Suprapubic skin (tissue), 4 donors: ENCODE data around the gene KRTAP19-6.

Source experiments
- EP300 ChIP-seq: sonication (generic); formaldehyde crosslinking; IDR thresholded peaks from one replicate; pipeline ENCODE4 v1.6.1; 2017; ENCODE audit warnings: antibody characterized with exemption
- POLR2A ChIP-seq, 2 donors: fragments of 450-650 bp; IDR thresholded peaks; one replicate each; pipeline ENCODE4 v1.6.1; 2017; ENCODE audit warnings: antibody characterized with exemption in 2 of 2, mild to moderate bottlenecking in 2 of 2, moderate library complexity in 2 of 2
- POLR2AphosphoS5 ChIP-seq, 3 donors: sonication (generic); formaldehyde crosslinking; IDR thresholded peaks; one replicate each; pipeline ENCODE4 v1.6.1; 2017; ENCODE audit warnings: antibody characterized with exemption in 3 of 3
- TF ChIP-seq, protein P1 (sequence below), 2 donors: fragments of 200-600 bp in 1 of 2; fragments of 450-650 bp in 1 of 2; sonication (generic) in 1 of 2; IDR thresholded peaks; one replicate each; pipeline ENCODE4 v1.5.1; 2016 to 2019; ENCODE audit warnings: antibody characterized with exemption in 2 of 2, mild to moderate bottlenecking in 1 of 2, moderate library complexity in 1 of 2

DNA sequence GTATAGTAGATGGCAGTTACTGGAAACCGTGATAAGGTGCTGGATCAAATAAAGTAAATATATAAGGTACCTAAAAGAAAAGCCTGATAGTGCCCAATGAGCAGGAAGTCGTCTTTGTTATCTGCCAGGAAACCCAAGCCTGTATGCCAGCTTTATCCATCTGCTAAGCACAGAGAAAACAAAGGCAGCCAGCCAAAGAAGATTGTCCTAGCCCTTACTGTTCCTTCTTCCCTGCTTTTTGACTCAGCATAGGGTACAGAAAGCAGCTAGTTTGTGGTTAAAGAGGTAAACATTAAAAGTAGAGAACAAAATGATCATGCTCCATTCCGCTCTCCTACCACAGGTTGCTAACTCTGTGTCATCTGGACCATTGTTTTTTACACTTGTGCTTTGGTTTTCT, 38.5 kb upstream of the KRTAP19-6 start:
- TF ChIP-seq EP300: no peak
- TF ChIP-seq, protein P1, sequence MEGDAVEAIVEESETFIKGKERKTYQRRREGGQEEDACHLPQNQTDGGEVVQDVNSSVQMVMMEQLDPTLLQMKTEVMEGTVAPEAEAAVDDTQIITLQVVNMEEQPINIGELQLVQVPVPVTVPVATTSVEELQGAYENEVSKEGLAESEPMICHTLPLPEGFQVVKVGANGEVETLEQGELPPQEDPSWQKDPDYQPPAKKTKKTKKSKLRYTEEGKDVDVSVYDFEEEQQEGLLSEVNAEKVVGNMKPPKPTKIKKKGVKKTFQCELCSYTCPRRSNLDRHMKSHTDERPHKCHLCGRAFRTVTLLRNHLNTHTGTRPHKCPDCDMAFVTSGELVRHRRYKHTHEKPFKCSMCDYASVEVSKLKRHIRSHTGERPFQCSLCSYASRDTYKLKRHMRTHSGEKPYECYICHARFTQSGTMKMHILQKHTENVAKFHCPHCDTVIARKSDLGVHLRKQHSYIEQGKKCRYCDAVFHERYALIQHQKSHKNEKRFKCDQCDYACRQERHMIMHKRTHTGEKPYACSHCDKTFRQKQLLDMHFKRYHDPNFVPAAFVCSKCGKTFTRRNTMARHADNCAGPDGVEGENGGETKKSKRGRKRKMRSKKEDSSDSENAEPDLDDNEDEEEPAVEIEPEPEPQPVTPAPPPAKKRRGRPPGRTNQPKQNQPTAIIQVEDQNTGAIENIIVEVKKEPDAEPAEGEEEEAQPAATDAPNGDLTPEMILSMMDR (IDR thresholded peaks at IDR 0.05): no peak
- no peak for TF ChIP-seq POLR2A (IDR thresholded peaks at IDR 0.05)
- TF ChIP-seq POLR2AphosphoS5 (IDR thresholded peaks at IDR 0.05): no peak
